HEK293 (cell line): ENCODE measurements around the gene FASTKD3.
"Not testable (repeated sequence)": the region's sequence is repeated elsewhere in the genome, so short reads cannot be mapped to it uniquely, and the experiment has no call there.

ENCODE experiments used
- CTCF ChIP-seq: fragments of 450-650 bp; formaldehyde crosslinking; IDR thresholded peaks from 2 replicates; pipeline ENCODE4 v1.5.1; 2016; ENCODE audit warnings: missing biosample characterization, missing genetic modification characterization
- IKZF3 ChIP-seq: fragments of 450-650 bp; IDR thresholded peaks from 2 replicates; pipeline ENCODE4 v1.5.0; 2018; ENCODE audit warnings: missing biosample characterization, mild to moderate bottlenecking, missing genetic modification characterization, moderate library complexity
- PRDM2 ChIP-seq: fragments of 450-650 bp; formaldehyde crosslinking; IDR thresholded peaks from 2 replicates; pipeline ENCODE4 v1.5.1; 2016; ENCODE audit warnings: missing biosample characterization, missing genetic modification characterization, borderline replicate concordance
- ZNF133 ChIP-seq: fragments of 450-650 bp; formaldehyde crosslinking; IDR thresholded peaks from 2 replicates; pipeline ENCODE4 v1.5.1; 2016; ENCODE audit warnings: missing biosample characterization, missing genetic modification characterization
- ZNF146 ChIP-seq: fragments of 450-650 bp; formaldehyde crosslinking; IDR thresholded peaks from 2 replicates; pipeline ENCODE4 v1.5.1; 2016; ENCODE audit warnings: missing biosample characterization, missing genetic modification characterization
- ZNF155 ChIP-seq: fragments of 450-650 bp; formaldehyde crosslinking; IDR thresholded peaks from 2 replicates; pipeline ENCODE4 v1.5.1; 2016; ENCODE audit warnings: missing biosample characterization, missing genetic modification characterization
- ZNF549 ChIP-seq: fragments of 450-650 bp; IDR thresholded peaks from 2 replicates; pipeline ENCODE4 v1.5.1; 2018; ENCODE audit warnings: missing biosample characterization, missing genetic modification characterization, mild to moderate bottlenecking, inconsistent platforms, moderate library complexity
- ZNF670 ChIP-seq: fragments of 450-650 bp; formaldehyde crosslinking; IDR thresholded peaks from 2 replicates; pipeline ENCODE4 v1.5.1; 2016; ENCODE audit warnings: missing biosample characterization, missing genetic modification characterization, low read depth
- ZSCAN23 ChIP-seq: fragments of 450-650 bp; formaldehyde crosslinking; IDR thresholded peaks from 2 replicates; pipeline ENCODE4 v1.5.1; 2016; ENCODE audit warnings: missing biosample characterization, missing genetic modification characterization
- TF ChIP-seq, protein P1 (sequence below): fragments of 450-650 bp; formaldehyde crosslinking; IDR thresholded peaks from 2 replicates; pipeline ENCODE4 v1.5.1; 2017; ENCODE audit warnings: missing biosample characterization, missing genetic modification characterization

DNA sequence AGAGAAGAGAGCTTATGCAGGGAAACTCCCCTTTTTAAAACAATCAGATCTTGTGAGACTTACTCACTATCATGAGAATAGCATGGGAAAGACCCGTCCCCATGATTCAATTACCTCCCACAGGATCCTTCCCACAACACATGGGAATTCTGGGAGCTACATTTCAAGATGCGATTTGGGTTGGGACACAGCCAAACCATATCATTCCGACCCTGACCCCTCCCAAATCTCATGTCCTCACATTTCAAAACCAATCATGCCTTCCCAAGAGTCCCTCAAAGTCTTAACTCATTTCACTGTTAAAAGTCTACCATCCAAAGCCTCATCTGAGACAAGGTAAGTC is 42.6 kb upstream of the FASTKD3 start:
- TF ChIP-seq CTCF (tag by site-specific recombination); IKZF3 (tag by site-specific recombination); ZNF155 (tag by site-specific recombination); PRDM2; ZNF549 (tag by site-specific recombination); ZSCAN23 (tag by site-specific recombination); ZNF133 (tag by site-specific recombination); ZNF146 (tag by site-specific recombination); ZNF670 (tag by site-specific recombination): not testable (repeated sequence)
- TF ChIP-seq, protein P1, sequence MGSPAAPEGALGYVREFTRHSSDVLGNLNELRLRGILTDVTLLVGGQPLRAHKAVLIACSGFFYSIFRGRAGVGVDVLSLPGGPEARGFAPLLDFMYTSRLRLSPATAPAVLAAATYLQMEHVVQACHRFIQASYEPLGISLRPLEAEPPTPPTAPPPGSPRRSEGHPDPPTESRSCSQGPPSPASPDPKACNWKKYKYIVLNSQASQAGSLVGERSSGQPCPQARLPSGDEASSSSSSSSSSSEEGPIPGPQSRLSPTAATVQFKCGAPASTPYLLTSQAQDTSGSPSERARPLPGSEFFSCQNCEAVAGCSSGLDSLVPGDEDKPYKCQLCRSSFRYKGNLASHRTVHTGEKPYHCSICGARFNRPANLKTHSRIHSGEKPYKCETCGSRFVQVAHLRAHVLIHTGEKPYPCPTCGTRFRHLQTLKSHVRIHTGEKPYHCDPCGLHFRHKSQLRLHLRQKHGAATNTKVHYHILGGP (tag by site-specific recombination) = not testable (repeated sequence)
